ENCODE measurements around the gene TLK2. TPM values are rescaled to one million over a fixed set of nuclear protein-coding genes. Genes with fewer than 3 reads are reported as not detected.

TLK2 gene
- total and polyA plus RNA-seq, 7 donors: 21.1 to 59.3 (median 30.7) TPM

DNA sequence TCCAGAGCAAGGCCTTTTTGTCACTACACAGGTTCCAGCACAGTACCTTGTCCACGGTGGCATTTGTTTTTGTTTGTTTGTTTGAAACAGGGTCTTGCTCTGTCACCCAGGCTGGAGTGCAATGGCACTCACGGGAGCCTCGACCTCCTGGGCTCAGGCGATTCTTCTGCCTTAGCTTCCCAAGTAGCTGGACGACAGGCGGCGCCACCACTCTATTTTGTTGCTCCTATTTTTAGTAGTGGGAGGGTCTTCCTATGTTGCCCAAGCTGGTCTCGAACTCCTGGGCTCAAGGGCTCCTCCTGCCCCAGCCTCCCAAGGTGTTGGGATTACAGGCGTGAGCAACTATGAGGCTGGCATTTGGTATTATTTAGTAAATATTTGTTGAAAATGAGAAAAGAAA is 159.2 kb downstream of the TLK2 start:
- intact Hi-C loops (cut with DNase I): no loop called here
- Histone ChIP-seq H3K36me3 (no peaks in the 10 kb centered on the region), H3K27me3 (no peaks in the 10 kb centered on the region), H3K27ac (no peak overlapping the region), H3K9me3 (no peaks in the 10 kb centered on the region), H3K4me1 (no peaks in the 10 kb centered on the region), H3K4me3 (no peak overlapping the region)
- 79 to 80% methylated on average over 9 of the region's 9 CpGs for WGBS, 2 donors
- DNase-seq: peak; percentile 36
- TF ChIP-seq POLR2A (IDR thresholded peaks at IDR 0.05) (no peak), POLR2AphosphoS5 (IDR thresholded peaks at IDR 0.05) (no peak), EP300 (IDR thresholded peaks at IDR 0.05) (no peak)
- TF ChIP-seq, protein P1, sequence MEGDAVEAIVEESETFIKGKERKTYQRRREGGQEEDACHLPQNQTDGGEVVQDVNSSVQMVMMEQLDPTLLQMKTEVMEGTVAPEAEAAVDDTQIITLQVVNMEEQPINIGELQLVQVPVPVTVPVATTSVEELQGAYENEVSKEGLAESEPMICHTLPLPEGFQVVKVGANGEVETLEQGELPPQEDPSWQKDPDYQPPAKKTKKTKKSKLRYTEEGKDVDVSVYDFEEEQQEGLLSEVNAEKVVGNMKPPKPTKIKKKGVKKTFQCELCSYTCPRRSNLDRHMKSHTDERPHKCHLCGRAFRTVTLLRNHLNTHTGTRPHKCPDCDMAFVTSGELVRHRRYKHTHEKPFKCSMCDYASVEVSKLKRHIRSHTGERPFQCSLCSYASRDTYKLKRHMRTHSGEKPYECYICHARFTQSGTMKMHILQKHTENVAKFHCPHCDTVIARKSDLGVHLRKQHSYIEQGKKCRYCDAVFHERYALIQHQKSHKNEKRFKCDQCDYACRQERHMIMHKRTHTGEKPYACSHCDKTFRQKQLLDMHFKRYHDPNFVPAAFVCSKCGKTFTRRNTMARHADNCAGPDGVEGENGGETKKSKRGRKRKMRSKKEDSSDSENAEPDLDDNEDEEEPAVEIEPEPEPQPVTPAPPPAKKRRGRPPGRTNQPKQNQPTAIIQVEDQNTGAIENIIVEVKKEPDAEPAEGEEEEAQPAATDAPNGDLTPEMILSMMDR (IDR thresholded peaks at IDR 0.05): no peak

DNA sequence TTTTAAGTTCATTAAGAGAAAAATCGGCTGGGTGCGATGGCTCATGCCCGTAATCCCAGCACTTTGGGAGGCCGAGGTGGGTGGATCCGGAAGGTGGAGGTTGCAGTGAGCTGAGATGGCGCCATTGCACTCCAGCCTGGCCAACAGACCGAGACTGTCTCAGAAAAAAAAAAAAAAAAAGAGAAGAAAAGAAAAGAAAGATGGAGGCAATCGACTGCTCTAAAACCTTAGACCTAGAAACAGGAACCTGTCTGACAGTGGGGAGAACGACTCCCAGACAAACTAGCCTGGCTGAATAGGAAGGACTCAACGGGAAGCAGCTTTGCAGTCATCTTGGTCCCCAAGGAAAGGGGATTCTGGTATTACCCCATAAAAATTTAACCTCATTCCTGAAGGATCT is 162.5 kb downstream of the TLK2 start:
- TF ChIP-seq, protein P1 (IDR thresholded peaks at IDR 0.05): no peak
- no peak for TF ChIP-seq EP300 (IDR thresholded peaks at IDR 0.05)
- TF ChIP-seq POLR2AphosphoS5 (IDR thresholded peaks at IDR 0.05): no peak
- TF ChIP-seq POLR2A (IDR thresholded peaks at IDR 0.05): no peak
- Histone ChIP-seq H3K9me3 (no peaks in the 10 kb centered on the region), H3K4me3 (no peak overlapping the region), H3K27me3 (no peaks in the 10 kb centered on the region), H3K36me3 (no peaks in the 10 kb centered on the region), H3K27ac (no peak overlapping the region), H3K4me1 (no peaks in the 10 kb centered on the region)
- intact Hi-C loops (cut with DNase I): no loop called here
- WGBS, 2 donors: 83 to 91% methylated on average over 10 of the region's 10 CpGs
- no peak for DNase-seq

DNA sequence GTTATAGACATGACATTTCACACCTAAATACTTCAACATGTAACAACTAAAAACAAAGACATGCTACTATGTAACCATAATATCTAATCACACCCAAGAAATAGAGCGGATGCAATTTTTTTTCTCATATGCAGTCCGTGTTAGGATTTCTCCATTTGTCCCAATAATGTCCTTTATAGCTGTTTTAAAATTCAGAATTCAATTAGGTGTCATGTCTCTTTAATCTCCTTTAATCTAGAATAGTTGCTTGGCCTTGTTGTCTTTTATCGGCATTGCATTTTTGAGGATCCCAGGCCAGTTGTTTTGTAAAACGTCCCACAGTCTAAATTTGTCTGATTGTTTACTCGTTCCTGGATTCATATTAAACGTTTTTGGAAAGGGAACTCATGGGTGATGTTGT is 163.3 kb downstream of the TLK2 start:
- TF ChIP-seq EP300 (IDR thresholded peaks at IDR 0.05) (no peak), POLR2A (IDR thresholded peaks at IDR 0.05) (no peak), POLR2AphosphoS5 (IDR thresholded peaks at IDR 0.05) (no peak)
- TF ChIP-seq, protein P1 (IDR thresholded peaks at IDR 0.05): no peak
- no peaks in the 10 kb centered on the region for H3K4me1 ChIP-seq
- no peaks in the 10 kb centered on the region for H3K36me3 ChIP-seq
- H3K4me3 ChIP-seq: no peak overlapping the region
- DNase-seq: no peak
- H3K27ac ChIP-seq: no peak overlapping the region
- no peaks in the 10 kb centered on the region for H3K9me3 ChIP-seq
- no peaks in the 10 kb centered on the region for H3K27me3 ChIP-seq
- WGBS, 2 donors: 75 to 81% methylated on average over 6 of the region's 6 CpGs
- intact Hi-C loops (cut with DNase I): no loop called here

DNA sequence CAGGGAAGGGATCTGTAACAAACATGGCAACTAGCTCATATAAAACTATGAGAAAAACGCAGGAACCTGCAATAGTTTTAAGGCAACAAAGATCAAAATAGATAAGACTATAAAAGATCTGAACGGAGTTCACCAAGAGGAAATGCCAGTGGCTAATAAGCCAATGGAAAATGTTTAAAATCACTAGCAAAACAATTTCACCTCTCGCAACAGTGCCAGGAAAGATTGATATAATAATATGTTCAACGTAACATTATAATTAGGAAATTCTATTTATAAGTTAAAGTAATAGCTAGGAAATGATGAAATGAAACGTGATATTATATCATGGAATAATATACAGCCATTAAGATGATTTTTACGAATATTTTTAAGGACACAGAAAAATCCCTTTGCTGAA is 164.9 kb downstream of the TLK2 start:
- Histone ChIP-seq H3K27me3 (no peaks in the 10 kb centered on the region), H3K36me3 (no peaks in the 10 kb centered on the region), H3K9me3 (no peaks in the 10 kb centered on the region), H3K4me1 (no peaks in the 10 kb centered on the region), H3K4me3 (no peak overlapping the region), H3K27ac (no peak overlapping the region)
- DNase-seq: no peak
- no peak for TF ChIP-seq POLR2AphosphoS5 (IDR thresholded peaks at IDR 0.05)
- TF ChIP-seq POLR2A (IDR thresholded peaks at IDR 0.05): no peak
- TF ChIP-seq, protein P1 (IDR thresholded peaks at IDR 0.05): no peak
- TF ChIP-seq EP300 (IDR thresholded peaks at IDR 0.05): no peak
- 74 to 79% methylated on average over 6 of the region's 6 CpGs for WGBS, 2 donors
- intact Hi-C loops (cut with DNase I): no loop called here

DNA sequence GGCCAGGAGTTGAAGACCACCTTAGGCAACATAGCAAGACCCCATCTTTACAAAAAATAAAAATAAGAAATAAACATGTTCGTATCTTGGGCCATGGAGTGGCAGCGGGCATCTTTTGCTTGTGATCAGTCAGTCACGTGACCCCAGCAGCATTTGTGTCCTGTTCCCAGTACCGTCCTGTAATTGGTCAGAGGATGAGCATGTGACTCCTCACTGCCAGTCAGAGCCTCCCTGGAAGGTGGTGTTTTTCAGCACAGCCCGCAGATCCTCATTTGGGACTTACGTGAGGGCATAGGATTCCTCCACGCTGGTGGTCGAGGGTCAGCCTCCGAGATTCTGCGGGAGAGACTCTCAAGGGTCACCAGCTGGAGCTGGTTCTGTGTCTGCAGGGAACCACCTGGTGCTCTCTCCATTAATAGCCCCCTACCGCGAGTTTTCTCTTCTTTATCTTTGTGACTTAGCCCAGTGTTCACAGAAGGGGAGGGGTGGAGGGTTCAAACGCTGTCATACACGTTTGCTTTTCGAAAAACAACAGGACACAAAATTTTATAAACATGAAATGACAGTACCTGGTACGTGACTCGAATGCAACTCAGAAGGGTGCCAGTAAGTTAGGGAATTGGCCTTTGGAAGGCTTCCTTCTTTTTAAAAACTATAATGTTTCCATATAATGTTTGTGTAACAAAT is 166.0 kb downstream of the TLK2 start:
- 77 to 83% methylated on average over 17 of the region's 17 CpGs for WGBS, 2 donors
- H3K9me3 ChIP-seq: no peaks in the 10 kb centered on the region
- no peaks in the 10 kb centered on the region for H3K4me1 ChIP-seq
- no peak overlapping the region for H3K27ac ChIP-seq
- peak; percentile 56 for DNase-seq
- TF ChIP-seq EP300 (IDR thresholded peaks at IDR 0.05) (no peak), POLR2AphosphoS5 (IDR thresholded peaks at IDR 0.05) (no peak), POLR2A (IDR thresholded peaks at IDR 0.05) (no peak)
- TF ChIP-seq, protein P1 (IDR thresholded peaks at IDR 0.05): no peak
- intact Hi-C loops (cut with DNase I): no loop called here
- H3K4me3 ChIP-seq: no peak overlapping the region
- no peaks in the 10 kb centered on the region for H3K27me3 ChIP-seq
- H3K36me3 ChIP-seq: no peaks in the 10 kb centered on the region

All from sigmoid colon (tissue), 7 donors.